GM15510 (cell line): ENCODE measurements around the gene CTDP1.

ENCODE experiments used
- POLR2A ChIP-seq: IDR thresholded peaks from 3 replicates; pipeline ENCODE4 v1.6.1; 2011; ENCODE audit warnings: borderline replicate concordance; ENCODE audit not compliant: insufficient read length; ENCODE audit errors: extremely low read depth

The CTDP1 gene

GRCh38 chr18:79697976-79698375 lies 18.4 kb downstream of the CTDP1 start:
- TF ChIP-seq POLR2A: no peak

GRCh38 chr18:79698668-79699335 lies 19.2 kb downstream of the CTDP1 start:
- TF ChIP-seq POLR2A: no peak

- no peak for TF ChIP-seq POLR2A
Observed at GRCh38 chr18:79699653-79700052, 20.1 kb downstream of the CTDP1 start.

- no peak for TF ChIP-seq POLR2A
Observed at GRCh38 chr18:79702906-79703305, 23.3 kb downstream of the CTDP1 start.

GRCh38 chr18:79704631-79705030 lies 25.0 kb downstream of the CTDP1 start:
- no peak for TF ChIP-seq POLR2A

- no peak for TF ChIP-seq POLR2A
Observed at GRCh38 chr18:79705272-79705671, 25.7 kb downstream of the CTDP1 start.

- no peak for TF ChIP-seq POLR2A
Observed at GRCh38 chr18:79706006-79706405, 26.4 kb downstream of the CTDP1 start.

GRCh38 chr18:79706658-79707057 lies 27.1 kb downstream of the CTDP1 start:
- no peak for TF ChIP-seq POLR2A

- TF ChIP-seq POLR2A: no peak
Observed at GRCh38 chr18:79707239-79707638, 27.6 kb downstream of the CTDP1 start.

GRCh38 chr18:79707671-79708070 lies 28.1 kb downstream of the CTDP1 start:
- TF ChIP-seq POLR2A: no peak

- no peak for TF ChIP-seq POLR2A
Observed at GRCh38 chr18:79708412-79708811, 28.8 kb downstream of the CTDP1 start.

GRCh38 chr18:79712206-79712857 lies 32.7 kb downstream of the CTDP1 start:
- TF ChIP-seq POLR2A: no peak

- no peak for TF ChIP-seq POLR2A
Observed at GRCh38 chr18:79713341-79713740, 33.7 kb downstream of the CTDP1 start.

- TF ChIP-seq POLR2A: no peak
Observed at GRCh38 chr18:79714531-79715240, 35.1 kb downstream of the CTDP1 start.

GRCh38 chr18:79715280-79715679 lies 35.7 kb downstream of the CTDP1 start:
- TF ChIP-seq POLR2A: no peak

GRCh38 chr18:79717059-79717458 lies 37.5 kb downstream of the CTDP1 start:
- no peak for TF ChIP-seq POLR2A

- TF ChIP-seq POLR2A: no peak
Observed at GRCh38 chr18:79717555-79718074, 38.0 kb downstream of the CTDP1 start.

GRCh38 chr18:79718126-79718525 lies 38.5 kb downstream of the CTDP1 start:
- TF ChIP-seq POLR2A: no peak
